ENCODE data around the gene DDX10. TPM values are rescaled to one million over a fixed set of nuclear protein-coding genes. Genes with fewer than 3 reads are reported as not detected.

DDX10 gene
- total RNA-seq, 1 experiment from 2014 or later: 78.3 TPM

GRCh38 chr11:108826136-108826535 is 161.3 kb downstream of the DDX10 start:
- Histone ChIP-seq H3K4me3 (ENCODE audit: low read depth, low read length) (no peak overlapping the region), H3K27me3 (replicated peaks; ENCODE audit: control insufficient read depth, insufficient read depth, low read length) (no peaks in the 10 kb centered on the region), H3K36me3 (ENCODE audit: control insufficient read depth, insufficient read depth, low read length) (no peaks in the 10 kb centered on the region), H3K9me3 (0 out of 2 replicates have a peak, but pooled peaks cover 3% of the 10 kb centered on the region), H3K4me1 (no peaks in the 10 kb centered on the region)
- POLR2A ChIA-PET: no interaction called here
- BruUV-seq (replicated peaks): no TSS peak
- H3K27me3 Mint-ChIP-seq (ENCODE audit: insufficient read depth, unreplicated experiment): no peaks in the 10 kb centered on the region
- no peak overlapping the region for H3K4me3 Mint-ChIP-seq (ENCODE audit: unreplicated experiment)
- CTCF ChIA-PET: no interaction called here
- H3K9me3 Mint-ChIP-seq (ENCODE audit: unreplicated experiment): peaks cover 11% of the 10 kb centered on the region
- H3K27ac Mint-ChIP-seq (ENCODE audit: unreplicated experiment): no peak overlapping the region
- DNase-seq: no peak
- no peaks in the 10 kb centered on the region for H3K4me1 Mint-ChIP-seq (ENCODE audit: low read depth, unreplicated experiment)
- intact Hi-C loops (cut with micrococcal nuclease; ENCODE audit: unreplicated experiment): no loop called here
- H3K36me3 Mint-ChIP-seq (ENCODE audit: insufficient read depth, unreplicated experiment): no peaks in the 10 kb centered on the region
- TF ChIP-seq, protein P1, sequence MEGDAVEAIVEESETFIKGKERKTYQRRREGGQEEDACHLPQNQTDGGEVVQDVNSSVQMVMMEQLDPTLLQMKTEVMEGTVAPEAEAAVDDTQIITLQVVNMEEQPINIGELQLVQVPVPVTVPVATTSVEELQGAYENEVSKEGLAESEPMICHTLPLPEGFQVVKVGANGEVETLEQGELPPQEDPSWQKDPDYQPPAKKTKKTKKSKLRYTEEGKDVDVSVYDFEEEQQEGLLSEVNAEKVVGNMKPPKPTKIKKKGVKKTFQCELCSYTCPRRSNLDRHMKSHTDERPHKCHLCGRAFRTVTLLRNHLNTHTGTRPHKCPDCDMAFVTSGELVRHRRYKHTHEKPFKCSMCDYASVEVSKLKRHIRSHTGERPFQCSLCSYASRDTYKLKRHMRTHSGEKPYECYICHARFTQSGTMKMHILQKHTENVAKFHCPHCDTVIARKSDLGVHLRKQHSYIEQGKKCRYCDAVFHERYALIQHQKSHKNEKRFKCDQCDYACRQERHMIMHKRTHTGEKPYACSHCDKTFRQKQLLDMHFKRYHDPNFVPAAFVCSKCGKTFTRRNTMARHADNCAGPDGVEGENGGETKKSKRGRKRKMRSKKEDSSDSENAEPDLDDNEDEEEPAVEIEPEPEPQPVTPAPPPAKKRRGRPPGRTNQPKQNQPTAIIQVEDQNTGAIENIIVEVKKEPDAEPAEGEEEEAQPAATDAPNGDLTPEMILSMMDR (IDR thresholded peaks at IDR 0.05; ENCODE audit: insufficient read depth in 1 of 2, low read depth in 1 of 2, low read length in 1 of 2, severe bottlenecking in 1 of 2, unreplicated experiment in 1 of 2): no peak

DNA sequence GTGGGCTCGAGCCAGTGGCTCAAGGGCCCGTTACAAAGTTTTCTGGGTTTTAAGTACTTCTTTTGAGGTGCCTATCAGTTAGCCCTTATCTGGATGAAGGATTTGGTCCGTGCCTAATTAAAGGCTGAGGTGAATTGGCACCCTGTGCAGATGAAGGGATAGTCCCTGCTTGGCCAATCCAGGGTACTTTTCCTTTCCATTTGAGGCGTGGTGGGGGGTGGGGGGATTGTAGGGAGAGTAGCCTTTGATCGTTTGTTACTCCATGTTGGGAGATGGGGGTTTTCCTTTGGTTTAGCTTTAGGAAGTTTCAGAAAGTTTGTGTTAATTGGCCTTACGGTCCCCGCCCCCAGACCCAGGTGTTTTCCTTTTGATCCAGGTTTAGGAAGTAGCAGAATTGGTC is 170.8 kb downstream of the DDX10 start:
- no peaks in the 10 kb centered on the region for H3K9me3 ChIP-seq
- intact Hi-C loops (cut with micrococcal nuclease; ENCODE audit: unreplicated experiment): no loop called here
- ChIA-PET POLR2A (no interaction called here), CTCF (no interaction called here)
- H3K36me3 Mint-ChIP-seq (ENCODE audit: insufficient read depth, unreplicated experiment): peaks cover 10% of the 10 kb centered on the region
- TF ChIP-seq, protein P1 (IDR thresholded peaks at IDR 0.05; ENCODE audit: insufficient read depth in 1 of 2, low read depth in 1 of 2, low read length in 1 of 2, severe bottlenecking in 1 of 2, unreplicated experiment in 1 of 2): no peak
- no peak overlapping the region for H3K27ac Mint-ChIP-seq (ENCODE audit: unreplicated experiment)
- no peaks in the 10 kb centered on the region for H3K27me3 Mint-ChIP-seq (ENCODE audit: insufficient read depth, unreplicated experiment)
- H3K4me3 ChIP-seq (ENCODE audit: low read depth, low read length): no peak overlapping the region
- H3K4me1 Mint-ChIP-seq (ENCODE audit: low read depth, unreplicated experiment): peaks cover 7% of the 10 kb centered on the region
- no TSS peak for BruUV-seq (replicated peaks)
- H3K4me1 ChIP-seq: peaks cover 4% of the 10 kb centered on the region; the same call in 1 of the 2 replicates
- no peaks in the 10 kb centered on the region for H3K36me3 ChIP-seq (ENCODE audit: control insufficient read depth, insufficient read depth, low read length)
- H3K9me3 Mint-ChIP-seq (ENCODE audit: unreplicated experiment): no peaks in the 10 kb centered on the region
- no peaks in the 10 kb centered on the region for H3K27me3 ChIP-seq (replicated peaks; ENCODE audit: control insufficient read depth, insufficient read depth, low read length)
- no peak overlapping the region for H3K4me3 Mint-ChIP-seq (ENCODE audit: unreplicated experiment)
- DNase-seq: no peak

DNA sequence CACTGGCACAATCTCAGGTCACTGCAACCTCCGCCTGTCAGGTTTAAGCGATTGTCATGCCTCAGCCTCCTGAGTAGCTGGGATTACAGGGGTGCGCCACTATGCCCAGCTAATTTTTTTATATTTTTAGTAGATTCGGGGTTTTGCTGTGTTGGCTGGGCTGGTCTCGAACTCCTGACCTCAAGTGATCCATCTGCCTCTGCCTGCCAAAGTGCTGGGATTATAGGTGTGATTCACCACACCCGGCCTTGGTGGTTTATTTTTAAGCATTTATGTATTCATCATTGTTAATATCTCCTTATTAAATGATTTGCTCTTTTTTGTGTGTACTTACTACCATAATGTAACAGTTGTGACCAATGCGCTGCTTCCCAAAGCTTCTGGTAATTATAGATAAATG is 171.7 kb downstream of the DDX10 start:
- TF ChIP-seq, protein P1 (IDR thresholded peaks at IDR 0.05; ENCODE audit: insufficient read depth in 1 of 2, low read depth in 1 of 2, low read length in 1 of 2, severe bottlenecking in 1 of 2, unreplicated experiment in 1 of 2): no peak
- ChIA-PET CTCF (no interaction called here), POLR2A (no interaction called here)
- no peaks in the 10 kb centered on the region for H3K9me3 ChIP-seq
- DNase-seq: no peak
- no peaks in the 10 kb centered on the region for H3K27me3 ChIP-seq (replicated peaks; ENCODE audit: control insufficient read depth, insufficient read depth, low read length)
- Mint-ChIP-seq H3K27ac (ENCODE audit: unreplicated experiment) (no peak overlapping the region), H3K27me3 (ENCODE audit: insufficient read depth, unreplicated experiment) (no peaks in the 10 kb centered on the region), H3K4me1 (ENCODE audit: low read depth, unreplicated experiment) (peaks cover 7% of the 10 kb centered on the region), H3K9me3 (ENCODE audit: unreplicated experiment) (no peaks in the 10 kb centered on the region), H3K36me3 (ENCODE audit: insufficient read depth, unreplicated experiment) (peaks cover 16% of the 10 kb centered on the region), H3K4me3 (ENCODE audit: unreplicated experiment) (no peak overlapping the region)
- BruUV-seq (replicated peaks): no TSS peak
- peaks cover 2% of the 10 kb centered on the region; the same call in 1 of the 2 replicates for H3K4me1 ChIP-seq
- intact Hi-C loops (cut with micrococcal nuclease; ENCODE audit: unreplicated experiment): no loop called here
- no peak overlapping the region for H3K4me3 ChIP-seq (ENCODE audit: low read depth, low read length)
- H3K36me3 ChIP-seq (ENCODE audit: control insufficient read depth, insufficient read depth, low read length): no peaks in the 10 kb centered on the region

Measured in Caco-2 (cell line).